ENCODE results near the gene ACAP2. TPM values are rescaled to one million over a fixed set of nuclear protein-coding genes. Genes with fewer than 3 reads are reported as not detected.

ACAP2 gene
- total and polyA plus RNA-seq, 12 donors, result 4.3 to 26.7 (median 15.0) TPM

- peak; percentile 38 to 75 (median 70) for ATAC-seq
- intact Hi-C loops (cut with DNase I), result loop anchor here in 9 of 10 donors (5.0 to 10.0 kb wide), 7 partner anchors 96 to 246 kb away; no protein-coding TSS in a partner anchor
- H3K27me3 ChIP-seq, result no peaks in the 10 kb centered on the region
- no peaks in the 10 kb centered on the region for H3K9me3 ChIP-seq
- H3K36me3 ChIP-seq, result peaks cover 0 to 4% (median 0%) of the 10 kb centered on the region in 9 donors
- H3K4me3 ChIP-seq, result no peak overlapping the region
- DNase-seq, result peak in 1 of 2 donors; percentile 55
- WGBS, 2 donors, result 62 to 63% methylated on average over 14 of the region's 14 CpGs
- TF ChIP-seq, protein P1, sequence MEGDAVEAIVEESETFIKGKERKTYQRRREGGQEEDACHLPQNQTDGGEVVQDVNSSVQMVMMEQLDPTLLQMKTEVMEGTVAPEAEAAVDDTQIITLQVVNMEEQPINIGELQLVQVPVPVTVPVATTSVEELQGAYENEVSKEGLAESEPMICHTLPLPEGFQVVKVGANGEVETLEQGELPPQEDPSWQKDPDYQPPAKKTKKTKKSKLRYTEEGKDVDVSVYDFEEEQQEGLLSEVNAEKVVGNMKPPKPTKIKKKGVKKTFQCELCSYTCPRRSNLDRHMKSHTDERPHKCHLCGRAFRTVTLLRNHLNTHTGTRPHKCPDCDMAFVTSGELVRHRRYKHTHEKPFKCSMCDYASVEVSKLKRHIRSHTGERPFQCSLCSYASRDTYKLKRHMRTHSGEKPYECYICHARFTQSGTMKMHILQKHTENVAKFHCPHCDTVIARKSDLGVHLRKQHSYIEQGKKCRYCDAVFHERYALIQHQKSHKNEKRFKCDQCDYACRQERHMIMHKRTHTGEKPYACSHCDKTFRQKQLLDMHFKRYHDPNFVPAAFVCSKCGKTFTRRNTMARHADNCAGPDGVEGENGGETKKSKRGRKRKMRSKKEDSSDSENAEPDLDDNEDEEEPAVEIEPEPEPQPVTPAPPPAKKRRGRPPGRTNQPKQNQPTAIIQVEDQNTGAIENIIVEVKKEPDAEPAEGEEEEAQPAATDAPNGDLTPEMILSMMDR (IDR thresholded peaks at IDR 0.05), result peak in 8 of 9 donors; percentile 13 to 60 (median 46)
- H3K4me1 ChIP-seq, result peaks cover 0 to 14% (median 3%) of the 10 kb centered on the region in 9 donors
- no peak overlapping the region for H3K27ac ChIP-seq
These were observed 192.2 kb downstream of the ACAP2 start for GRCh38 chr3:195250473-195251251.

DNA sequence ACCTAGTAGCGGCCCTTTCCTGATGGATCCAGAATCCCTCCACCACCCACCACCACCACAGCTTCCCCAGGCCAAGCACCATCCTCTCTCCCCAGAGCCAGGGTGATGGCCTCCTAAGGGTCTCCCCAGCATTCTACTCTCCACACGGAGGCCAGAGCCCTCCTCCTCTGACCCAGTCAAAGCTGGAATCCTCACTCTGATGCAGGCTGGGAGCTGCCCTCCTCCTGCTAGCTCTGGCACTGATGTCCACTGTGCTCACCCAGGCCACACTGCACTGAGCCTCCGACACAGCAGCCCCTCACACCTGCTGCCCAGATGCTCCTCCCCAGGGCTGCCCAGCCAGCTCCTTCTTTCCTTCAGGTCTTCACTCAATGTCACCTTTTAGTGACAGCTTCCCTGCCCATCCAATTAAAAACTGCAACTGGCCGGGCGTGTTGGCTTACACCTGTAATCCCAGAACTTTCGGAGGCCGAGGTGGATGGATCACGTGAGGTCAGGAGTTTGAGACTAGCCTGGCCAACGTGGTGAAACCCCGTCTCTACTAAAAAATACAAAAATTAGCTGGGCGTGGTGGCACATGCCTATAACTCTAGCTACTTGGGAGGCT is 192.9 kb downstream of the ACAP2 start:
- intact Hi-C loops (cut with DNase I), result loop anchor here in 9 of 10 donors (5.0 to 10.0 kb wide), 8 partner anchors 95 to 245 kb away; no protein-coding TSS in a partner anchor
- 94 to 97% methylated on average over 11 of the region's 11 CpGs for WGBS, 2 donors
- H3K27ac ChIP-seq, result no peak overlapping the region
- ATAC-seq (no peak), DNase-seq (peak in 1 of 2 donors; percentile 1)
- H3K36me3 ChIP-seq, result peaks cover 0 to 4% (median 0%) of the 10 kb centered on the region in 9 donors
- no peaks in the 10 kb centered on the region for H3K27me3 ChIP-seq
- no peak overlapping the region for H3K4me3 ChIP-seq
- H3K9me3 ChIP-seq, result no peaks in the 10 kb centered on the region
- peaks cover 0 to 14% (median 3%) of the 10 kb centered on the region in 9 donors for H3K4me1 ChIP-seq
- TF ChIP-seq, protein P1 (IDR thresholded peaks at IDR 0.05), result no peak

GRCh38 chr3:195249057-195249770 is 193.6 kb downstream of the ACAP2 start:
- Histone ChIP-seq H3K27me3 (no peaks in the 10 kb centered on the region), H3K27ac (no peak overlapping the region), H3K4me1 (peaks cover 0 to 14% (median 3%) of the 10 kb centered on the region in 9 donors), H3K4me3 (no peak overlapping the region), H3K36me3 (peaks cover 0 to 4% (median 0%) of the 10 kb centered on the region in 9 donors), H3K9me3 (no peaks in the 10 kb centered on the region)
- ATAC-seq (no peak), DNase-seq (peak in 1 of 2 donors; percentile 2)
- intact Hi-C loops (cut with DNase I), result loop anchor here in 1 of 10 donors (5.0 kb wide), 1 partner anchor 97 kb away; no protein-coding TSS in a partner anchor
- WGBS, 2 donors, result 97% methylated on average over 21 of the region's 21 CpGs
- TF ChIP-seq, protein P1 (IDR thresholded peaks at IDR 0.05), result no peak

- Histone ChIP-seq H3K27me3 (no peaks in the 10 kb centered on the region), H3K4me1 (peaks cover 0 to 12% (median 3%) of the 10 kb centered on the region in 9 donors), H3K27ac (no peak overlapping the region), H3K9me3 (no peaks in the 10 kb centered on the region), H3K4me3 (no peak overlapping the region), H3K36me3 (peaks cover 0 to 4% (median 0%) of the 10 kb centered on the region in 9 donors)
- DNase-seq, result no peak
- TF ChIP-seq, protein P1 (IDR thresholded peaks at IDR 0.05), result no peak
- no peak for ATAC-seq
- 95 to 96% methylated on average over 8 of the region's 8 CpGs for WGBS, 2 donors
- intact Hi-C loops (cut with DNase I), result loop anchor here in 1 of 10 donors (5.0 kb wide), 1 partner anchor 96 kb away; no protein-coding TSS in a partner anchor
These were observed 194.5 kb downstream of the ACAP2 start for GRCh38 chr3:195248281-195248680.

All from heart right ventricle (tissue), 16 donors.